ENCODE results near the gene RXFP4.

- TF ChIP-seq CTCF (IDR thresholded peaks at IDR 0.05) (no peak), EZH2 (IDR thresholded peaks at IDR 0.05) (no peak), EZH2phosphoT487 (IDR thresholded peaks at IDR 0.05) (no peak)
Observed at GRCh38 chr1:155951753-155952504, 10.5 kb downstream of the RXFP4 start.

Measured in neural progenitor cell (in vitro differentiated cells).